ENCODE data around the gene OPTC.
"Not testable (repeated sequence)": the region's sequence is repeated elsewhere in the genome, so short reads cannot be mapped to it uniquely, and the experiment has no call there.

Gene OPTC

DNA sequence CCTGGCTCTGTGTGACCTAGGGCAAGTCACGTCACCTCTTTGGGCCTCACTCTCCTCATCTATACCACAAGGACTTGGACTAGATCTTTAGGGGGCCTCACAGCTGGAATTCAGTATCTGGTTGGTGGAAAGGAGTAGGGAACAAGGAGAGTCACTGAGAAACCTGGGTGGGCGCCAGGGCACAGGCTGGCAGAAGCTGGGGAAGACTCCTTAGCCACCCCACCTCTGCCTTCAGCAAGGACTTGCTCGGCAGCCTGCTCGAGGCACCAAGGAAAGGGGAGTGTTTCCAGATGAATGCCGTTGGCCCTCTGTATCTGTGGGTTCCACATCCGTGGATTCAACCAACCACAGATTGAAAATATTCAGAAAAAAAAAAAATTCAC is 1.2 kb upstream of the OPTC start:
- DNase-seq: no peak

DNA sequence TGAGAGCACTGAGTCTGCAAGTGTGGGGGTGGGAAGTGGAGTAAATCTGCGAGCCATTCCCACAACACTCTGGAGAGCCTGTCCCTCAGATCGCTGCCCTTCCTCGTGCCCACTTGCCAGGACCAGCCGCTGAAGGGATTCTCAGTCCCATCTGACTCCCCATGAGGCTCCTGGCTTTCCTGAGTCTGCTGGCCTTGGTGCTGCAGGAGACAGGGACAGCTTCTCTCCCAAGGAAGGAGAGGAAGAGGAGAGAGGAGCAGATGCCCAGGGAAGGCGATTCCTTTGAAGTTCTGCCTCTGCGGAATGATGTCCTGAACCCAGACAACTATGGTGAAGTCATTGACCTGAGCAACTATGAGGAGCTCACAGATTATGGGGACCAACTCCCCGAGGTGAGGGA is 1.9 kb downstream of the OPTC start:
- DNase-seq: no peak

DNA sequence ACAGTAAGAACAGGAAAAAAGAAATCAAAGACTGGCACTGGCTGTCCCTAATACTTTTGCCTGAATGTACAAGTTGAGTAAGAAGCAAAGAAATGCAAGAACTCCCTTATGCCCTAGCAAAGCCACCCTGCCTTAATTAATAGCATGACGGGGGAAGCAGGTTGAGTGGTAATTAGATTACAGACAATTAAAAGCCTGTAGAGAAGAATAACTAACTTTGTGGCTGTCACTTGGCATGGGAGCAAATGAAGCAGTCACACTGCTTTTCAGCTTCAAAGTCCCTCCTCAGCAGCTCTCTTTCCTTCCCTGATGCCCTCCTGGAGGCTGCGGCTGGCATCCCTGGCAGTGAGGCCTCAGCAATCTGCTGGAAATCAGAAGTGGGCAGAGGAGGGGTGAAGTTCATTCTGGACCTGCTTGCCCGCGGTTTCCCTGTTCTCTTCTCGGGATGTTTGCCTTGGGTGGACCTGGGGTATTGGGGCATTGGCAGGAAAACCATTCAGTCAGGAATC is 3.4 kb downstream of the OPTC start:
- DNase-seq: no peak

DNA sequence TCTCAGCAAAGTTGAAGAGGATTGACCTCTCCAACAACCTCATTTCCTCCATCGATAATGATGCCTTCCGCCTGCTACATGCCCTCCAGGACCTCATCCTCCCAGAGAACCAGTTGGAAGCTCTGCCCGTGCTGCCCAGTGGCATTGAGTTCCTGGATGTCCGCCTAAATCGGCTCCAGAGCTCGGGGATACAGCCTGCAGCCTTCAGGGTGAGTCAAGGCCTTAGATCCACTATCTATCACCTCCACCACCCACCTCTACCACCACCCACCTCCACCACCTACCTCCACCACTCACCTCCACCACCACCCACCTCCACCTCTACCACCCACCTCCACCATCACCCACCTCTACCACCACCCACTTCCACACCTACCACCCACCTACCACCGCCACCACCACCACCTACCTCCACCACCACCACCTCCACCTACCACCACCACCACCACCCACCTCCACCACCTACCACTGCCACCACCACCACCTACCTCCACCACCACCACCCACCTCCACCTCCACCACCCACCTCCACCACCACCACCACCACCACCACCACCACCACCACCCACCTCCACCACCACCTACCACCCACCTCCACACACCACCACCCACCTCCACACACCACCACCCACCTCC is 5.8 kb downstream of the OPTC start:
- DNase-seq: no peak

DNA sequence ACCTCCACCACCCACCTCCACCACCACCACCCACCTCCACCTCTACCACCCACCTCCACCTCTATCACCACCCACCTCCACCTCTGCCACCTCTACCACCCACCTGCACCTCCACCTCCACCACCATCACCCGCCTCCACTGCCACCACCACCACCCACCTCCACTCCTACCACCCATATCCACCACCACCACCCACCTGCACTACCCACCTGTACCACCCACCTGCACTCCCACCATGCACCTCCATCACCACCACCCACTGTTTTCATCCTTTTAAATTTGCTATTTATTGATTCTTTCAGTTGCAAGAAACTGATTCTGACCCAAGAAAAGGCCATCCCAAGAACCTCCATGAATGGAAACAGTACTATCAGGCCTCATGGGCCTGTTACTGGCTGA is 6.3 kb downstream of the OPTC start:
- no peak for DNase-seq

DNA sequence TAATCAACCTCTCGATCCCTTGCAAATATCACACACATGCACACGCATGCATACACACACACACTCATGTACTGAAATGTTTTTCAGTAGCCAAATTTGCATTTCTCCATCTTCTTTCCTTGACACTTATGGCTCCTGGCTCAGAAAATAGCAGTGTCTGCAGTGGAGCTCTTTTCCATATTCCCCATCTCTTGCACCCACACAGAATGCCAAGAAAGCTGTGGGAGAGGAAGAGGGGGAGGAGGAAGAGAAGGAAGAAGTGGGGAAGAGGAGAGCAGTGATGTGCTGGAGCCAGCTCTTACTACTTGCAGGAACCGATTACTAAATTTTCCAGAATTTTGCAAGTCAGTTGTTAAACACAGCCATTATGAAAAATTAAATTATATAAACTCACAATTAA is 9.9 kb downstream of the OPTC start:
- no peak for DNase-seq

DNA sequence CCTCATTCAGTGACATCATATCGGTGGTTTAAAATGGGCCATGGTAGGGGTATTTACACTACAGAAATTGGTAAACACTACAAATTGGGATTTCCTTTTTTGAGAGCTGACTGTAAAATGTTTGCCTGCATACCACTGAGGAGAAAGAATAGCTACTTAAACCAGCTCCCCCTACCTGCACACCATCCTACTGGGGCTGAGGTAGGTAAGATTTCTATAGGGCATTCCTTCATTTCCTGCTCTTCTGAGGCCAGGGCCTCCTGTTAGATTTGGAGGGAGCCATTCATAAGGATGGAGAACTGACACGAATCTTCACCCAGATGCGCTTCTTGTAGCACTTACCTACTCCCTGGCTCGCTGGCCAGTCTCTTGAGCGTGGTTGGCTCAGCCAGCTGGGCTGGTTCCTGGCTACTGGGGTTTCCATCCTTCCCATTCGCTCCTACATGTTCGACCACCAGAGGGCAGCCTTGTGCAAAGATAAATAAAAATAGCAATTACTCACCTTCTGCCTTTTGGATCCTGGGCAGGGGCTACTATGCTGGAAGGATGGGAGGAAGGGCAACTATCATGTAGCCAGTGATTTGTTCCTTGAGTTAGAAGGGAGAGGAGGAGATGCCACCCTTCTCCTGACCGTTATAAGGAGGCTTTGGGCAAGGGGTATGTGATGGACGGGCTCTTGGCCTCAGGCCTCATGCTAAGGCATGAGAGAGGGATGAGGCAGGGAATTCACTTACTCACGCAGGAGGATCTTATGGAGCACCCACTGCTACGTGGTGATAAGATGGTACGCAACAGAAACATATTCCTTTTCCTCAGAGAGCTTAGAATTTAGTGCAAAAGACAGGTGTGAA is 10.7 kb downstream of the OPTC start:
- DNase-seq: peak; percentile 58 to 72

DNA sequence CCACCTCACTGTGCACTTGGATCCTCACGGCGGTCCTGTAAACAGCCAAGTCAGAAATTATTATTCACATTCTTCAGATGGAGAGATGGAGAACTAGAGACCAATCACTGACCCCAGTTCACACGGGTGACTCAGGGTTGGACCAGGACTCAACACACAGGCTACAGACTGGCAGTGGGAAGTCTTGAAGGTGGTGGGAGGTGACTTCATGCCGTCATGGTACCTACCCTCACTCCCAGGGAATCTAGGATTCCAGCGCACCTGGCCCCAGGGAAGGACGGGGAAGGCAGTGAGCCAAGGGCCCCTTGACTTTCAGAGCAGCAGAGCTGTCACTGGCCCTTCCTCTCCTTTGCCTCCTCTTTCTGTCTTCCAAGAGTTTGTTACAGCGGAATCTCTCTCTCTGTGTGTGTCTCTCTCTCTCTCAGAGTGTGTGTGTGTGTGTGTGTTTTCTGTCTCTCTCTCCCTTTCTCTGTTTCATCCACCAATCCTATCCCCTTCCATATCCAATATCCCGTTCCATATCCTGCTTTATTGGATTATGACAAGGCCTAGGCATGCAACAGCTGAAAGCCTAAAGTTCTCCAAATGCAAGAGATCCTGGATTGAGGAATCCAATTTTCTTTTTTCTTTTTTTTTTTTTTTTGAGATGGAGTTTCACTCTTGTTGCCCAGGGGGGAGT is 11.7 kb downstream of the OPTC start:
- no peak for DNase-seq

DNA sequence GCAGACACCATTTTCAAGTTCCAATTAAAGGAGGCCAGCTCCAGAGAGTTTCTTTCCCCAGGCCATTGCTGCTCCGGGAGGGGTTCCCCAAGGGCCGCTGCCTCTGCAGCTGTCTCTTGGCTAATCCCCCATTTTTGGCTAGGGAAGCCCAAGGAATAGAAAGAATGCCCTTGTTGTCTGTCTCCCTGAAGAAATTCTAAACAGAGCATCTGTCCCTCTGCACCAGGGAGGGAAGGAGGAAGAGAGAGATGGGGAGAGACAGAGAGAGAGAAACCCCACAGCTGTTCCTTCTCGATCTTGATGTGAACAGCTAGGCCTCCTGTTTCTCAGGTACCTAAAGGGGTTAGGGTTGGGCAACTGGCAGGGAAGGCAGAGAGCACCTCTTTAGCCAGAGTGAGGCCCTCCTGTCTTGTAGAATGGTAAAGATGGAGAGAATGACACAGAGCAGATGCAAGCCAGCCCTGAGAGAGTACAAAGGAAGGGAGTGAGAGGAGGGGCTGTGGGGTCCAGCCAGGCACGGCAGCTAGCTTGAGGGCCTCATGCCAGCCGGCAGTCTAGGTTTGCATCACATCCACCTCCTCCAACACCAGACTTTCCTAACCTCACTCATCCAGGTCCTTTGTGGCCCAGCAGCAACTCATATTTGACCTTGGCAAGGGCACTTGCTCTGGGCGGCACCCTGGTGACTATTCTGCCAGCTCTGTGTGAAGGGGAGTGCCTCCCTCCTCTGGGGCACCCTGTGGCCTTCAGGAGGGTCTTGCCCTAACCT is 13.1 kb downstream of the OPTC start:
- DNase-seq: no peak

DNA sequence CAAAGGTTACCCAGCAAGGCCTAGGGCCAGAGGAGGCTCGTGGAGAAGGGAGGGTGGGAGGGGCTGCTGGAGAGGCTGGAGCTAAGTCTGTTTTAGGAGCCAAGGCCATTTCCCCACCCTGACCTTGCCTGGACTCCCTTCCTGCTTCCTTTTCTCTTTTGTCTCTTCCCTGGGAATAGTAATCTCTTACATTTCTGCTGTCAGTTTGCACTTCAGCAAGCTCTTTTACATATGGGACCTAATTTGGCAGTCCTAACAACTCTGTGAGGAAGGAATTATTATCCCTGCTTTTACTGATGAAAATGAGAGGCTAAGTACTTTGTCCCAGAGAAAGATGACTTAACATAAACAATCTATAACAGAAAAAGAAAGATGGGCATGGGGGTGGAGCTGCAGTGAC is 13.8 kb downstream of the OPTC start:
- DNase-seq: no peak

DNA sequence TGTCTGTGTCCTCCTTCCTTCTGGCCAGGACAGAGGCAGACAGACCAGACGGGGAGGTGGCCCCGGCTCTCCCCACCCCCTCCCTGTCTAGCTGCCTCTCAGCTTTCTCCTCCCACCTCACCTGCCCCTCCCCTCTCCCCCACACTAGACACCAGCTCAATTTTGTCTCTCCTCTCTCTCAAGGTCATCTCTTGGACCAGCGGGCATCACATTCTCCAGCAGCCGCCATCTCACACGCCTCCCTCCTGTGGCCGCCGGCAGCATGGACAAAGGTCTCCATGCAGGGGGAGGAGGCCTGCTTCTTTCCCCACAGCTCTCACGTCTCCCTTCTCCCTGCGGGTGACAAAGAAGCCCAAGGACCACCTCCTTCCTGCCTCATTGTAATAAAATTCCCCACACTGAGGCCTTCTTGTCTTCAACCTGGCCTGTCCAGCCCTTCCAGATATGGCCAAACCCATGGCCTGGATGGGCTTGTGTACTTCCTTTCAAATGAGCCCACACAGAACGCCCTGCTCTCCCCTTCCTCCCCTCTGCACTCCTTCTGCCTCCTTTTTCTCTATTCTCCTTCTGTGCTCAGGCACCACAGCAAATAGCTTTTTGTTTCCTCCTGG is 14.6 kb downstream of the OPTC start:
- DNase-seq: no peak

DNA sequence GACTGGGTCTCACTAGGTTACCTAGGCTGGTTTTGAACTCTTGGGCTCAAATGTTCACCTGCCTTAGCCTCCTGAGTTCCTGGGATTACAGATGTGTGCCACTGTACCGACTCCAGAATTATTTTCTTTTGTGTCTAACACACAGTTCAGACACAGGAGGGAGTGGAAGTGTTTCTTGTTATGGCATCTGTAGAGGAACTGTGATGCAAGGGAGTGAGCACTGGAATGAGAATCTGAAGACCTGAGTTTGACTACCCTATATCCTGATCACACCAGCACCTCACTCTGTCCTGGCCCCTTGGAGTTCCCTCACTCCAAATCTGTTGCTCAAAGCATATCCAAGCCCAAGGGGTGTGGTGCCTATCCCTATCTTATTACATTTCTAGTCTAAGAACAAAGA is 15.2 kb downstream of the OPTC start:
- DNase-seq: no peak

DNA sequence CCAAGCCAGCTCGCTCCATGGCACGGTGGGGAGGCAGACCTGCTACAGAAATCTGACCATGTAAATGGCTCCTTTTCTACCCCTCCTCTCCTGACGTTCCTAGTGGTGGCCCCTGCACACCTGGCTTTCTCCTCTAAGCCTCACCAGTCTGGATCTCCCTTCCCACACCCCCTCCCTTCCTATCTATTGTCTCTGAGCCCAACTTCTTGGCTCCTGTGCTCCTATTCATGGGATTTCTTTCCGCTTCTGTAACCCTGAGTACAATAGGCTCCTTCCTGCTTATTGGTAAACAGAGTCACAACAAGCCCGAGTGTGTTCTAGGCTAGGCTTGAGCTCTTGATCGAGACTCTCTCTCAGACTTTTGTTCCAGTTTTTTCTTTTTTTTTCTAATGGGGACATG is 17.6 kb downstream of the OPTC start:
- no peak for DNase-seq

DNA sequence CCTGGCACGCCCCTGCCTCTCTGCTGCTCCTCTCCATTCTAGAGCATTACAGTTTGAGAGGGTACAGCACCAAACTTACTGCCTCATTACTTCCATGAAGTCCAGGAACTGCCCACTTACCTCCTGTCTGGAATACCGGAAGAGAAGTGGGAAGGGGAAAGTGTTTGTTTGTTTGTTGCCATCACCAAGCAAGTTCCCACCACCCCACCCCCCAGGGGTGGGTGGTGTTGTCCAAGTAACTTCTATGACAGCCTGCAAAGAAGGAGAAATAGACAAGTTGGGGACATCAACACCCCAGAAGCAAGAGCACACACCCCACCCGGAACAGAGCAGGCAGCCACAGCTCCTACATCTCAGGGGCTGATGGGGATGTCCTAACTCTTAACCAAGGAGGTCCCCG is 18.0 kb downstream of the OPTC start:
- no peak for DNase-seq

DNA sequence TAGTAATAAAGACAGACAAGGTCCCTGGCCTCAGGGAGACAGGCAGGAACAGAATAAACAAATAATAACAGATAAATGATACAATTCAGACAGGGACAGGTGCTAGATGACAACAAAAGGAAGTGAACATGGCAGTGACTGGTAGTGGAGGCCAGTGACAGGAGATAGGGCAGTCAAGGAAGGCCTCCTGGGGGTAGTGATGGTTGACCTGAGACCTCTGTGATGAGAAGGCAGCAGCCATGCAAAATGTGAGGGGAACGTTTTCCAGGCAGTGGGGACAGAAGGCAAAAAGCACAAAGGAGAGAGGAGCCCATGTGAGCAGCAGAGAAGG is 18.5 kb downstream of the OPTC start:
- DNase-seq: no peak

DNA sequence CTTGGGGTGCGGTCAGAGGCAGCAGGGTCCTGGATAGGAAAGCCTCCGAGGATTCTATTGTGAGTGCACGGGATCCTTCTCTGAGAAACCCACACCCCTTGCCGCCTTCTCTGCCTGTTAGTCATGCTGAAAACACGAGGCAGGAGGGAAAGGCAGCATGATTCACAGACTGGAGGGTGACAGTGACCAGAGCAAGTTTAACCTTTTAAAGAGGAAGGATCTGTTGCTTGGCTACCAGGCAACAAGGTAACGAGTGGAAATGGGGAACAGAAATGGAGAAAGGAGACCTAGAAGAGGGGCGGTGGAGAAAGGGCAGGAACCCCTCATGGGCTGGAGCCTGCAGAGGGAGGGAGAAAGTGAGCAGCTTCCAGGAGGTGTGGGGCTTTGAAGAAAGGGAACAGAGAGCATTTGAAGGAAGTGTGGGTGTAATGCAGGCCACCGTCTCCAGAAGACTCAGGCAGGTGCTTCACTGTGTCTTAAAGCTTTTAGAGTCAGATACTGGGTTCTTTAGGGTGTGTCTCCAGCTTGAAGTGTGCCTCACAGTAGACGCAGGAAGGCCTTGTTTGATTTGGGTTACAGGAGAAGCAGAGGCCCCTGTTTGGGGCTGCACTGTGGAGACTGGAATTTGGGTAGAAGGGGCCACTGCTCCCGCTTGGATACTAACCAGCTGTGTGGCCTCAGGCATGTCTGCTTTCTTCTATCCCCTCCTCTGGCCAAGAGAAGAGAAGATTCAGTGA is 19.1 kb downstream of the OPTC start:
- DNase-seq: peak; percentile 47 to 54

DNA sequence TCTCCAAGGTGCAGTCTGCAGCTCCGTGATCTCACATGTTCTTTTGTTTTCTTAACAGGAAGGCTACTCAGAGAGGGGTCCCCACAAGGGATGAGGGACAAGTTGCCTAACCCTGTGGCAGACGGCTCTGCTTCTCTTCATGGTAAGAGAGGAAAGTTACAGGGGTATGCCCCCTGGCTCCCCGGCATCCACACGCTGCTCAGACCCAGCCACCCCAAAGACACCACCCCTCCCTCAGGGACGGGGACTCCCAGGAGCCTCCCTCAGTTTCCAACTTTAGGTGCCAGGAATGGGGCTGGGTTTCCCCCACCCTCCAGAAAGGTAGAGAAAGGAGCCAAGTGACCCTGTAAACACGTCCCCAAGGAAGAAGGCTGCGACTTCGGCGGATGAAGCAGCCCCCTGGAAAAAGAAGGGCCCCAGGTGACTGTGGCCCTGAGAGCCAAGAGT is 19.7 kb downstream of the OPTC start:
- no peak for DNase-seq

DNA sequence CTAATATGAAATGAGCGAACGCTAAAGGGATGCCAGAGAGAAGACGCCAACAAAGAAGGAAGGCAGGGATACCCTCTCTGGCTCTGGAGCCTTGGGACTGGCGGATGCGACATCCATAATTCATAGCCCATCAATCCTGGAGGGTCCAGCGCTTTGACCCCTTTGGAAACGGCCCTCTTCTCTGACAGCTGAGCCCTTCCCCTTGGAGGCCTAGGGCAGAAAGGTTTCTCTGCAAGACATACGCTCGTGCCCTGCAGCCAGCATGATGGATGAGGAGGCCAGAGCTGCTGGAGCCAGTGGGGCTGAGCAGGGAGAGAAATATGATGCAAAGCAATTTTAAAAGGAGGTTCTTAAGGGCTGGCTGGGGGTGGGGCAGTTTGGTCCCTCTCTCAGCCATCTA is 22.2 kb downstream of the OPTC start:
- DNase-seq: no peak

DNA sequence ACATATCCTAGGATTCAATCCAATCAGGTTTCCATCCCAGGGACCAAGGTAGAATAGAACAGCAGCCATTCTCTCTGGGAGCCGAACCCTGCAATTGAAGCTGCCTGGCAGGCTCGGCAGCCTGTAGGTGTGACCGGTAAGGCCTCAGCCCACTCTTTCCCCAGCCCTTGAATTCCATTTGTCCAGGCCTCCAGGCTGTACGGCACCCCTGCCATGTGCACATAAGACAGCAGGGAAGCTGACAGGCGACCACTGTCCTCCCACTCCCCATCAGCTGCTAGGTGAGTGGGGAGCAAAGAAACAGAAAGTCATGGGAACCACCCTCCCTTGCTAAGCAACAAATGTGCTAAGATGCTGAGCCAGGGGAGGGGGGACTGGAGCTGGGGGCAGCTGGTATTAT is 23.0 kb downstream of the OPTC start:
- DNase-seq: no peak

DNA sequence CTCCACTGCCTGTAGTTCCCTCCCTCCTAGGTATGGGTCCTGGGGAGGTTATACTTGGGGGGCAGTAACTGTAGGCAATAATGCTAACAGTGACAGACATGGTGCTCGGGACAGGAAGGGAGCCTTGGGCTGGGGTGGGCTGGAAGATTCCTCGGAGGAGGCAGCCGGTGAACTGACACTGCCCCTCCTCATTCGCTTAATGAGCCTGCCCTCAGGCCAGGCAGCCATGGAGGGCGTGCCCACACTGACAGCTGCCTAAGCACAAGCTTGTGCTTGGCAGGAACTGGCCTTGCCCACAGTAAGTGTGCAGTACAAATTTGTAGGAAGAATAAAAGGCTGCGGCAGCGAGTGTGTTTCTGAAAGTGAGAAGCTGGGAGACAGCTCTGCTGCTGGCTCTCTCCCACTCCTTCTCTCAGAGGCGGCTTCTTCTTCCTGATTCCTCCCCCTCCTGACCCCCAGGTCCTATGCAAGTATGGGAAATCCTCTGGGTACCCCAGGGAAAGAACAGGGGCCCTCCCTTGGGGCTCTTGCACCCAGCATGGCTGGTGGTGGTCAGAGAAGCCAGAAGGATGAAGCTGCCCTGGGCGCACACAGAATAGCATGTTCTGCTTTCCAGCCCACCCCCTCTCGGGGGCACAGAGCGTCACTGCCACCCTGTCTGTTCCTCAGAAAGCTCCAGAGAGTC is 23.6 kb downstream of the OPTC start:
- no peak for DNase-seq

DNA sequence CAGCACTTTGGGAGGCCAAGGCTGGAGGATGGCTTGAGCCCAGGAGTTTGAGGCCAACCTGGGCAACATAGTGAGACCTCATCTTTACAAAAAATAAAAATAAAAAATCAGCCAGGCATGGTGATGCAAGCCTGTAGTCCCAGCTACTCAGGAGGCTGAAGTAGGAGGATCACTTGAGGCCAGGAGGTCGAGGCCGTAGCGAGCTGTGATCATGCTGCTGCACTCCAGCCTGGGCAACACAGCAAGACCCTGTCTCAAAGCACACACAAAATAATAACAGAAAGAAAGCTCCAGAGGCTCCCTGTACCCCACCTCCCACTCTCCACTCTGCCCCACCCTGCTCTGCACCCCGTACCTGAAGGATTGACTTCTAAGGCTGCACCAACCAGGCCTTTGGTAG is 24.2 kb downstream of the OPTC start:
- not testable (repeated sequence) for DNase-seq
